Stimulated activated CD4-positive, alpha-beta T cell treated with anti-CD3 and anti-CD28 coated beads, TNF-alpha, amount 100 ng/mL, for 48 hours (primary cell): Measurements from ENCODE around the gene NUP210L.
"Not testable (repeated sequence)": the region's sequence is repeated elsewhere in the genome, so short reads cannot be mapped to it uniquely, and the experiment has no call there.

Experiments used
- DNase-seq, 3 donors: peaks; one replicate each; pipeline ENCODE4 v3.0.0-alpha.2; 2020; ENCODE audit warnings: low read depth in 3 of 3

NUP210L gene

GRCh38 chr1:154097873-154098272 lies 57.0 kb downstream of the NUP210L start:
- no peak for DNase-seq

GRCh38 chr1:154095456-154096060 lies 59.3 kb downstream of the NUP210L start:
- no peak for DNase-seq

- no peak for DNase-seq
Measured at GRCh38 chr1:154094411-154094810, 60.5 kb downstream of the NUP210L start.

GRCh38 chr1:154093699-154094098 lies 61.2 kb downstream of the NUP210L start:
- DNase-seq = no peak

GRCh38 chr1:154091706-154092105 lies 63.2 kb downstream of the NUP210L start:
- DNase-seq = no peak

- no peak for DNase-seq
Measured at GRCh38 chr1:154087574-154087973, 67.3 kb downstream of the NUP210L start.

GRCh38 chr1:154083057-154083456 lies 71.8 kb downstream of the NUP210L start:
- DNase-seq = not testable (repeated sequence)

- no peak for DNase-seq
Measured at GRCh38 chr1:154081386-154082126, 73.3 kb downstream of the NUP210L start.

- DNase-seq = no peak
Measured at GRCh38 chr1:154076413-154076812, 78.5 kb downstream of the NUP210L start.

GRCh38 chr1:154075746-154076145 lies 79.1 kb downstream of the NUP210L start:
- no peak for DNase-seq

- no peak for DNase-seq
Measured at GRCh38 chr1:154062309-154062708, 92.6 kb downstream of the NUP210L start.

GRCh38 chr1:154047436-154047835 lies 107.4 kb downstream of the NUP210L start:
- DNase-seq = not testable (repeated sequence)

GRCh38 chr1:154033697-154034096 lies 121.2 kb downstream of the NUP210L start:
- DNase-seq = not testable (repeated sequence)

GRCh38 chr1:154019940-154020339 lies 134.9 kb downstream of the NUP210L start:
- DNase-seq = no peak

GRCh38 chr1:154019269-154019668 lies 135.6 kb downstream of the NUP210L start:
- DNase-seq = no peak

GRCh38 chr1:154014154-154014907 lies 140.5 kb downstream of the NUP210L start:
- no peak for DNase-seq

GRCh38 chr1:154012543-154012942 lies 142.3 kb downstream of the NUP210L start:
- DNase-seq = not testable (repeated sequence)

- DNase-seq = no peak
Measured at GRCh38 chr1:154012129-154012528, 142.7 kb downstream of the NUP210L start.

- DNase-seq = no peak
Measured at GRCh38 chr1:154006136-154006535, 148.7 kb downstream of the NUP210L start.

- DNase-seq = no peak
Measured at GRCh38 chr1:154000420-154000819, 154.5 kb downstream of the NUP210L start.

- DNase-seq = not testable (repeated sequence)
Measured at GRCh38 chr1:153996882-153997281, 158.0 kb downstream of the NUP210L start.

GRCh38 chr1:153995640-153996039 lies 159.2 kb downstream of the NUP210L start:
- DNase-seq = no peak

GRCh38 chr1:153995202-153995601 lies 159.7 kb downstream of the NUP210L start:
- DNase-seq = no peak
